Measurements from ENCODE around the gene SMIM15.

SMIM15 gene

GRCh38 chr5:61159836-61160235 is 2.4 kb downstream of the SMIM15 start:
- no peak for DNase-seq (ENCODE audit: low read depth)

DNA sequence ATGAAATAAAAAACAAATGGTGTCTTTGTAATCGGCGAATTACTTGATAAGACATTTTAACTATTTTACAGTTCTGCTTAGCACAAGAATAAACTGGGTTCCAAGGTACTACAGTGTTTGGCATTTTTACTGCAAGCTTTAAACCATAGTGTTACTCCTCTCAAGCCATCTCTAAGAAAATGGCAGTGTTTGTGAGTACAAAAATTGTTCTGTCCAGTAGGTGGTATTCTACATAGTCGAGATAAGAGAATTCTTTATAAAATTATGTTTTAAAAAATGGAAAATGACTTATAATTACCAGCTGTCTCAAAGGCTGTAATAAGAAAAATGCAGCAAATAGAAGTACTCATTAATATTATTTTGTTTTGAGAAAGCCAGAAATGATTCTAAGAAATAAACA is 3.2 kb downstream of the SMIM15 start:
- no peak for DNase-seq (ENCODE audit: low read depth)

DNA sequence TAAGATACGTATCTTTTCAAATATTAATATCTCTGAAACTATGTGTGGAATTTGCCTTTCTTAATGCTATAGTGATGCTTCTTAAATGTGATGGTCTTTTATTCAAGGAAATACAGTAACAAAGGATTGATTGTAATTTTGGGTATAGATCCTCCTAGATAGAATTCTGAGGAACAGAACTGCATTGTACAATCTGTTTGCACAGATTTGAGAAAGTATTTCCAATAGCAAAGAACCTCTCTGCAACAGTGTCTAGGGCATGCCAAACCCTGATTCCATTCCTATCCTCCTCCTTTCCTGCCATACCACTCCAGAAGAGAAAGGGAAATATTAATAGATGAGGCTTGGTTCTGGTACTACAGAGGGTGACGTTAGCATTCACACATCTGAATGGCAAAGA is 10.4 kb downstream of the SMIM15 start:
- no peak for DNase-seq (ENCODE audit: low read depth)

- DNase-seq (ENCODE audit: low read depth) = no peak
Observed at GRCh38 chr5:61148515-61148914, 13.8 kb downstream of the SMIM15 start.

DNA sequence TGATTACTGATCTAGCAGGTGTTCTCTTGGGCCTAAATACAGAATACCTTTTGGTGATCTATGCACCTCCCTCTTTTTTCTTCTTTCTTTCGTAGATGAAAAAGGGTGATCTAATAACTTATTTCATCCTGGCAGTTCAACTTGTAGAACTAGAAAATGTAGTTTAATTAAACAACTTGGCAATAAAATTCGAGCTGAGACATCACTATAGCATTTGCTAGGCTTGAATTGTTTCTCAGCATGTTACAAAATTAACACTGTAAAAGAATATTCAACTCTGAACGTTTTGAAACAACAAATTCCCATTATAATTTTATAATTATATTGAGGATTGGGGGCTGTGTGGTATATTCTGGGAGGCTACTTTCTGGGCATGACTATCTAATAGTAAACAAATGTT is 19.5 kb downstream of the SMIM15 start:
- DNase-seq (ENCODE audit: low read depth) = no peak

- no peak for DNase-seq (ENCODE audit: low read depth)
Observed at GRCh38 chr5:61142391-61142790, 19.9 kb downstream of the SMIM15 start.

- DNase-seq (ENCODE audit: low read depth) = no peak
Observed at GRCh38 chr5:61141801-61142200, 20.5 kb downstream of the SMIM15 start.

GRCh38 chr5:61139931-61140330 is 22.3 kb downstream of the SMIM15 start:
- DNase-seq (ENCODE audit: low read depth) = no peak

GRCh38 chr5:61139094-61139873 is 23.0 kb downstream of the SMIM15 start:
- DNase-seq (ENCODE audit: low read depth) = peak; percentile 11

- DNase-seq (ENCODE audit: low read depth) = no peak
Observed at GRCh38 chr5:61137835-61138234, 24.4 kb downstream of the SMIM15 start.

DNA sequence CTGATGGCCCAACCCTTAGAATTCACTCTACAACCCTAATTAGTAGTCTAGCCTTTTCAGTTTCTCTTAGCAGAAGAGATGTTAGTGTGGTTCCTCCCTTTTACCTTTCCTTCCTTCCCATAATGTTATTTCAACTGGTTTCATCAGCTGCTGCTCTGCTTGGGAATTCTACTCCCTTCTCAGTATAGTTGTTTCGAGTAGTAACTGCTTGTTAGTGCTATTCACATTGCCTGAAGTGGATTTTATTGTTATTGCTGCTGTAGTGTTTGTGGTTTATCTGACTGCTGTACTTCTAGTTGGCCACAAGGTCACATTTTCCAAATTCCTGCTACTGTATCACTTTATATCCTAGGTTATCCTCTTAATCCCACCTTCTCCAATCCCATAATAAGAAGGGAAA is 29.7 kb downstream of the SMIM15 start:
- peak; percentile 67 for DNase-seq (ENCODE audit: low read depth)

- no peak for DNase-seq (ENCODE audit: low read depth)
Observed at GRCh38 chr5:61130289-61130688, 32.0 kb downstream of the SMIM15 start.

GRCh38 chr5:61123145-61123544 is 39.1 kb downstream of the SMIM15 start:
- no peak for DNase-seq (ENCODE audit: low read depth)

GRCh38 chr5:61120534-61120933 is 41.7 kb downstream of the SMIM15 start:
- DNase-seq (ENCODE audit: low read depth) = peak; percentile 11

DNA sequence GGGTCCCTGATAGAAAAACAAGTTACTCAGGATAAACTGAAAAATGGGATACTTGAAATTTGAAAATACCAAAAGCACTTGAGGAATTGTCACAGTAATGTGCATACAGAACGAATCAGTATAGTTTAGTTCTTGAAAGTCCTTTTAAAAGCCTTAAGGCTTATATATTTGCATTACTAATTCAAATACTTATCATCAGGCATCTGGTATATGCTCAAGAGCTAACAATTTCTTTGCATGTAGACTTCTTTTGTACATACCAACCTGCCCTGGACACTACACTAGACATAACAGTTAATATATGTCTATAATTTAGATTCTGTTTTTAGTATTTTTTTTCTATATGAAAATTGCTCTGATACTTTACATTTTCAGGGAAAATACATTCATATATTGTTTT is 43.2 kb downstream of the SMIM15 start:
- DNase-seq (ENCODE audit: low read depth) = no peak

GRCh38 chr5:61115968-61116367 is 46.3 kb downstream of the SMIM15 start:
- DNase-seq (ENCODE audit: low read depth) = no peak

DNA sequence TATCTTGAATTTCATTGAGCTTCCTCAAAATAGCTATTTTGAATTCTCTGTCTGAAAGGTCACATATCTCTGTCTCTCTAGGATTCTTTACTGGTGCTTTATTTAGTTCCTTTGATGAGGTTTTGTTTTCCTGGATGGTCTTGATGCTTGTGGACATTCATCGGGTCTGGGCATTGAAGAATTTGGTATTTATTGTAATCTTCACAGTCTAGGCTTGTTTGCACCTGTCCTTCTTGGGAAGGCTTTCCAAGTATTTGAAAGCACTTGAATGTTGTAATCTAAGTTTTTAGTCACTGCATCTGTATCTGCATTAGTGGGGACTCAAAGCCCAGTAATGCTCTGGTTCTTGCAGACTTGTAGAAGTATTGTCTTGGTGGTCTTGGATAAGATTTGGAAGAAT is 47.8 kb downstream of the SMIM15 start:
- DNase-seq (ENCODE audit: low read depth) = no peak

Data from EH (cell line).